Measurements from ENCODE around the gene HSDL1. TPM values are rescaled to one million over a fixed set of nuclear protein-coding genes. Genes with fewer than 3 reads are reported as not detected.

The HSDL1 gene
- total RNA-seq, 1 experiment from 2014 or later, result 35.8 TPM

GRCh38 chr16:84096447-84097005, 48.5 kb downstream of the HSDL1 start:
- Histone ChIP-seq H3K4me2 (ENCODE audit: low read length) (no peak overlapping the region), H3K4me3 (replicated peaks in 1 of 2; ENCODE audit: low read depth in 1 of 2, low read length in 2 of 2) (no peak overlapping the region), H3K27ac (ENCODE audit: low read depth, low read length) (no peak overlapping the region), H4K20me1 (ENCODE audit: insufficient read depth) (no peaks in the 10 kb centered on the region), H2AFZ (ENCODE audit: low read depth, low read length, poor library complexity, severe bottlenecking) (no peak overlapping the region), H3K9ac (ENCODE audit: low read length) (no peak overlapping the region), H3K9me3 (ENCODE audit: control insufficient read depth in 1 of 2, insufficient read depth in 1 of 2, low read depth in 1 of 2, low read length in 2 of 2) (no peaks in the 10 kb centered on the region), H3K79me2 (ENCODE audit: insufficient read depth, low read length) (0 out of 2 replicates have a peak, but pooled peaks cover 4% of the 10 kb centered on the region), H3K27me3 (ENCODE audit: insufficient read depth, low read length) (no peaks in the 10 kb centered on the region), H3K9me2 (ENCODE audit: insufficient read depth) (no peaks in the 10 kb centered on the region), H3K4me1 (ENCODE audit: control insufficient read depth in 1 of 2, insufficient read depth in 2 of 2, low read length in 2 of 2) (peaks cover 7 to 11% of the 10 kb centered on the region in 2 experiments), H3K36me3 (ENCODE audit: control insufficient read depth in 1 of 2, insufficient read depth in 2 of 2, low read length in 2 of 2) (peaks cover 36 to 40% of the 10 kb centered on the region in 2 experiments; a peak in 3 of 4 replicates)
- ATAC-seq (no peak), DNase-seq (ENCODE audit: low read depth, low spot score) (no peak)
- TF ChIP-seq POLR2AphosphoS5 (IDR thresholded peaks at IDR 0.05; ENCODE audit: low read depth, low read length) (no peak), RAD21 (IDR thresholded peaks at IDR 0.05; ENCODE audit: low read depth) (no peak), ELF1 (IDR thresholded peaks at IDR 0.05; ENCODE audit: borderline replicate concordance, low read depth) (no peak), TCF7L2 (IDR thresholded peaks at IDR 0.05; ENCODE audit: borderline replicate concordance, extremely low read depth, insufficient read depth, insufficient read length) (no peak)
- ChIA-PET CTCF (interaction anchor here (0.9 to 1.0 kb wide), 2 partner anchors 11 to 217 kb away, joined by 3 to 5 read pairs; no protein-coding TSS in a partner anchor), POLR2A (no interaction called here), RAD21 (ENCODE audit: low non-redundant PET in 1 of 2, low total read pairs in 2 of 2, uncharacterized antibody in 2 of 2, unreplicated experiment in 2 of 2) (no interaction called here)
- intact Hi-C loops (cut with micrococcal nuclease), result no loop called here
- no TSS peak for BruUV-seq (replicated peaks)

DNA sequence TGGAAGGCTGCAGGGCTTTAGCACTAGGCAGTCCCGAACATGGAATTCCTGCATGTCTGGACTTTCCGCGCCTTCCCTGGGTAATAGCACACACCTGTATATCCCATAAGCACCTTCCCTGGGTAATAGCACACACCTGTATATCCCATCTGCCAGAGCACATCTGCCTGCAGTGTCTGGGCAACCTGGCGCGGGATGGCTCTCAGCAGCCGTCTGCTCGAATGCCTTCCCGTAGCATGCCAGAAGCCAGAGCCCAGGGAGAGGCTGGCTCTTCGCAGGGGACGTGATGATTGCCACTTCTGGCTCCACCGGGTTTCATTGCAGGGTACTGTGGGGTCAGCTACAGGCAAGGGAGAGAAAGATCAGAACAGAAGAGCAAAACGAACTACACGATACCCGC, 49.5 kb downstream of the HSDL1 start:
- H3K36me3 ChIP-seq (ENCODE audit: control insufficient read depth in 1 of 2, insufficient read depth in 2 of 2, low read length in 2 of 2), result peaks cover 33 to 46% of the 10 kb centered on the region in 2 experiments; a peak in 3 of 4 replicates
- DNase-seq (ENCODE audit: low read depth, low spot score) (no peak), ATAC-seq (no peak)
- no peaks in the 10 kb centered on the region for H3K9me3 ChIP-seq (ENCODE audit: control insufficient read depth in 1 of 2, insufficient read depth in 1 of 2, low read depth in 1 of 2, low read length in 2 of 2)
- no peak overlapping the region for H3K4me3 ChIP-seq (replicated peaks in 1 of 2; ENCODE audit: low read depth in 1 of 2, low read length in 2 of 2)
- H3K4me2 ChIP-seq (ENCODE audit: low read length), result no peak overlapping the region
- peaks cover 7 to 11% of the 10 kb centered on the region in 2 experiments for H3K4me1 ChIP-seq (ENCODE audit: control insufficient read depth in 1 of 2, insufficient read depth in 2 of 2, low read length in 2 of 2)
- BruUV-seq (replicated peaks), result no TSS peak
- H3K9ac ChIP-seq (ENCODE audit: low read length), result no peak overlapping the region
- H2AFZ ChIP-seq (ENCODE audit: low read depth, low read length, poor library complexity, severe bottlenecking), result no peak overlapping the region
- H3K27ac ChIP-seq (ENCODE audit: low read depth, low read length), result no peak overlapping the region
- intact Hi-C loops (cut with micrococcal nuclease), result no loop called here
- no peaks in the 10 kb centered on the region for H4K20me1 ChIP-seq (ENCODE audit: insufficient read depth)
- RAD21 ChIA-PET (ENCODE audit: low non-redundant PET in 1 of 2, low total read pairs in 2 of 2, uncharacterized antibody in 2 of 2, unreplicated experiment in 2 of 2), result no interaction called here
- POLR2A ChIA-PET, result no interaction called here
- H3K9me2 ChIP-seq (ENCODE audit: insufficient read depth), result no peaks in the 10 kb centered on the region
- CTCF ChIA-PET, result interaction anchor here (0.9 to 1.0 kb wide), 2 partner anchors 10 to 218 kb away, joined by 3 to 5 read pairs; no protein-coding TSS in a partner anchor
- 0 out of 2 replicates have a peak, but pooled peaks cover 4% of the 10 kb centered on the region for H3K79me2 ChIP-seq (ENCODE audit: insufficient read depth, low read length)
- H3K27me3 ChIP-seq (ENCODE audit: insufficient read depth, low read length), result no peaks in the 10 kb centered on the region
- TF ChIP-seq ZNF274 (IDR thresholded peaks at IDR 0.05; ENCODE audit: low read depth, low read length) (no peak), RAD21 (IDR thresholded peaks at IDR 0.05; ENCODE audit: low read depth) (no peak), TCF7L2 (IDR thresholded peaks at IDR 0.05; ENCODE audit: borderline replicate concordance, extremely low read depth, insufficient read depth, insufficient read length) (no peak), EGR1 (IDR thresholded peaks at IDR 0.05; ENCODE audit: low read depth) (no peak), SRF (IDR thresholded peaks at IDR 0.05; ENCODE audit: low read depth) (no peak), CBX3 (IDR thresholded peaks at IDR 0.05; ENCODE audit: low read depth) (no peak), EZH2 (IDR thresholded peaks at IDR 0.05) (no peak), REST (IDR thresholded peaks at IDR 0.05; ENCODE audit: low read depth) (no peak), POLR2A (IDR thresholded peaks at IDR 0.05; ENCODE audit: borderline replicate concordance, extremely low read depth, insufficient read depth, insufficient read length) (no peak), JUND (IDR thresholded peaks at IDR 0.05) (no peak), YY1 (IDR thresholded peaks at IDR 0.05; ENCODE audit: extremely low read depth, insufficient replicate concordance, low read depth, low read length) (no peak), SIN3A (IDR thresholded peaks at IDR 0.05; ENCODE audit: low read depth) (no peak), POLR2AphosphoS5 (IDR thresholded peaks at IDR 0.05; ENCODE audit: low read depth, low read length) (no peak)
- TF ChIP-seq, protein P1, sequence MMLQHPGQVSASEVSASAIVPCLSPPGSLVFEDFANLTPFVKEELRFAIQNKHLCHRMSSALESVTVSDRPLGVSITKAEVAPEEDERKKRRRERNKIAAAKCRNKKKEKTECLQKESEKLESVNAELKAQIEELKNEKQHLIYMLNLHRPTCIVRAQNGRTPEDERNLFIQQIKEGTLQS (IDR thresholded peaks at IDR 0.05), result no peak
- TF ChIP-seq, protein P2, sequence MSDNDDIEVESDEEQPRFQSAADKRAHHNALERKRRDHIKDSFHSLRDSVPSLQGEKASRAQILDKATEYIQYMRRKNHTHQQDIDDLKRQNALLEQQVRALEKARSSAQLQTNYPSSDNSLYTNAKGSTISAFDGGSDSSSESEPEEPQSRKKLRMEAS (IDR thresholded peaks at IDR 0.05), result no peak

All from HCT116 (cell line).